Non-pigmented ciliary epithelial cell (primary cell): ENCODE results near the gene PCDHB9.

Experiments used
- DNase-seq: peaks from one replicate; pipeline ENCODE4 v3.0.0-alpha.2; 2010; ENCODE audit warnings: low read depth

Gene PCDHB9

GRCh38 chr5:141236516-141237313 lies 49.8 kb downstream of the PCDHB9 start:
- DNase-seq: no peak
